Smooth muscle cell (in vitro differentiated cells): ENCODE data around the gene MYBPC2. TPM values are rescaled to one million over a fixed set of nuclear protein-coding genes. Genes with fewer than 3 reads are reported as not detected.

Source experiments
- DNase-seq: peaks from one replicate; lab custom pipeline; 2025; ENCODE audit not compliant: unreplicated experiment; lab: John Stamatoyannopoulos, UW
- H2AFZ ChIP-seq: fragments of 200-600 bp; sonication (generic); 2 replicates; pipeline ENCODE4 v1.6.0; 2016; ENCODE audit warnings: antibody characterized with exemption, low read depth, mild to moderate bottlenecking
- H3F3A ChIP-seq: fragments of 200-600 bp; sonication (generic); 2 replicates; pipeline ENCODE4 v1.6.0; 2017; ENCODE audit warnings: antibody characterized with exemption, low read depth
- H3K27ac ChIP-seq: fragments of 200-600 bp; sonication (generic); 2 replicates; pipeline ENCODE4 v1.5.1; 2016; ENCODE audit warnings: low read depth, mild to moderate bottlenecking
- H3K27me3 ChIP-seq: fragments of 200-600 bp; sonication (generic); 2 replicates; pipeline ENCODE4 v1.6.1; 2016; ENCODE audit warnings: low read depth, mild to moderate bottlenecking
- H3K36me3 ChIP-seq: fragments of 200-600 bp; sonication (generic); 2 replicates; pipeline ENCODE4 v1.5.1; 2016; ENCODE audit warnings: low read depth
- H3K4me1 ChIP-seq: fragments of 200-600 bp; sonication (generic); 2 replicates; pipeline ENCODE4 v1.5.1; 2016; ENCODE audit warnings: low read depth
- H3K4me2 ChIP-seq: fragments of 200-600 bp; sonication (generic); 2 replicates; pipeline ENCODE4 v1.6.0; 2016; ENCODE audit warnings: mild to moderate bottlenecking
- H3K4me3 ChIP-seq: fragments of 200-600 bp; sonication (generic); 2 replicates; pipeline ENCODE4 v1.5.1; 2016; ENCODE audit warnings: mild to moderate bottlenecking
- H3K79me2 ChIP-seq: fragments of 200-600 bp; sonication (generic); 2 replicates; pipeline ENCODE4 v1.6.0; 2016; ENCODE audit warnings: low read depth, mild to moderate bottlenecking
- H3K9ac ChIP-seq: fragments of 200-600 bp; sonication (generic); 2 replicates; pipeline ENCODE4 v1.6.0; 2016; ENCODE audit warnings: low read depth
- H3K9me3 ChIP-seq: fragments of 200-600 bp; sonication (generic); replicated peaks from 2 replicates; pipeline ENCODE4 v1.5.1; 2016; ENCODE audit warnings: low read depth
- H4K20me1 ChIP-seq: fragments of 200-600 bp; sonication (generic); 2 replicates; pipeline ENCODE4 v1.6.0; 2016; ENCODE audit warnings: low read depth
- WGBS: methylation state at CpG from one replicate; pipeline ENCODE4 v1.1.7; 2016; ENCODE audit warnings: low lambda C conversion rate; 5-methylcytosine and 5-hydroxymethylcytosine counted together
- polyA plus RNA-seq: library from polyadenylated mRNA; unstranded; fragments of >200 nt; fragmentation: Nextera tagmentation; extraction: Ambion mirVana; gene quantifications from 2 replicates; pipeline ENCODE4 v1.2.1, GENCODE V29; 2016
- total RNA-seq: library from RNA; depleted of rRNA; stranded (reverse); fragments of >200 nt; gene quantifications from 2 replicates; pipeline ENCODE4 v1.2.3, GENCODE V29; 2014
- TF ChIP-seq, protein P1 (sequence below): fragments of 200-600 bp; sonication (generic); IDR thresholded peaks from 2 replicates; pipeline ENCODE4 v1.5.1; 2017; ENCODE audit warnings: borderline replicate concordance, mild to moderate bottlenecking, antibody characterized with exemption; ENCODE audit not compliant: insufficient read depth, poor library complexity, severe bottlenecking

Gene MYBPC2
- total and polyA plus RNA-seq, 2 experiments from 2014 or later, result not detected

DNA sequence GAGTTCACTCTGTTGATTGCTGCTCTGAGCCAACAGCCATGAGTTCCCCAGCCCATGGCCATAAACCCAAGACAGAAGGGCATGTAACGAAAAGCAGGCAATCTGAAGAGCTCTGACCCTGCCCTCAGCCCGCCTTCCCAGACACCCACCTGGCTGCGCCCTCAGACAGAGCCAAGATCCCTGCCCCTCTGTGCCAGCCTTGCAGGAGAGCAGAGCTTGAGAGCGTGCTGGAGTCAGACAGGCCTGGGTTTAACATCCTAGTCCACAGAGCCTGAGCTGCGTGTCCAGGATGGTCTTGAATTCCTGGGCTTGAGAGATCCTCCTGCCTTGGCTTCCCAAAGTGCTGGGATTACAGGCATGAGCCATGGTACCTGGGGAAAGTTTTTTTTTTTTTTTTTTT lies 24.6 kb downstream of the MYBPC2 start:
- H3K9me3 ChIP-seq, result no peaks in the 10 kb centered on the region
- DNase-seq, result no peak
- no peak overlapping the region for H3K4me2 ChIP-seq
- H3K27ac ChIP-seq, result no peak overlapping the region
- H3K27me3 ChIP-seq, result no peaks in the 10 kb centered on the region
- no peaks in the 10 kb centered on the region for H4K20me1 ChIP-seq
- no peak overlapping the region for H3K4me3 ChIP-seq
- WGBS, result 89% methylated on average over 5 of the region's 5 CpGs
- TF ChIP-seq, protein P1, sequence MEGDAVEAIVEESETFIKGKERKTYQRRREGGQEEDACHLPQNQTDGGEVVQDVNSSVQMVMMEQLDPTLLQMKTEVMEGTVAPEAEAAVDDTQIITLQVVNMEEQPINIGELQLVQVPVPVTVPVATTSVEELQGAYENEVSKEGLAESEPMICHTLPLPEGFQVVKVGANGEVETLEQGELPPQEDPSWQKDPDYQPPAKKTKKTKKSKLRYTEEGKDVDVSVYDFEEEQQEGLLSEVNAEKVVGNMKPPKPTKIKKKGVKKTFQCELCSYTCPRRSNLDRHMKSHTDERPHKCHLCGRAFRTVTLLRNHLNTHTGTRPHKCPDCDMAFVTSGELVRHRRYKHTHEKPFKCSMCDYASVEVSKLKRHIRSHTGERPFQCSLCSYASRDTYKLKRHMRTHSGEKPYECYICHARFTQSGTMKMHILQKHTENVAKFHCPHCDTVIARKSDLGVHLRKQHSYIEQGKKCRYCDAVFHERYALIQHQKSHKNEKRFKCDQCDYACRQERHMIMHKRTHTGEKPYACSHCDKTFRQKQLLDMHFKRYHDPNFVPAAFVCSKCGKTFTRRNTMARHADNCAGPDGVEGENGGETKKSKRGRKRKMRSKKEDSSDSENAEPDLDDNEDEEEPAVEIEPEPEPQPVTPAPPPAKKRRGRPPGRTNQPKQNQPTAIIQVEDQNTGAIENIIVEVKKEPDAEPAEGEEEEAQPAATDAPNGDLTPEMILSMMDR, result no peak
- H3K36me3 ChIP-seq, result no peaks in the 10 kb centered on the region
- H3F3A ChIP-seq, result no peaks in the 10 kb centered on the region
- H3K4me1 ChIP-seq, result no peaks in the 10 kb centered on the region
- no peaks in the 10 kb centered on the region for H3K79me2 ChIP-seq
- no peak overlapping the region for H3K9ac ChIP-seq
- H2AFZ ChIP-seq, result no peak overlapping the region

- no peaks in the 10 kb centered on the region for H4K20me1 ChIP-seq
- H3K4me1 ChIP-seq, result no peaks in the 10 kb centered on the region
- H3K79me2 ChIP-seq, result no peaks in the 10 kb centered on the region
- no peak overlapping the region for H3K4me2 ChIP-seq
- no peaks in the 10 kb centered on the region for H3F3A ChIP-seq
- TF ChIP-seq, protein P1, result no peak
- no peak for DNase-seq
- no peak overlapping the region for H3K27ac ChIP-seq
- no peaks in the 10 kb centered on the region for H3K27me3 ChIP-seq
- no peaks in the 10 kb centered on the region for H3K36me3 ChIP-seq
- H3K4me3 ChIP-seq, result no peak overlapping the region
- no peaks in the 10 kb centered on the region for H3K9me3 ChIP-seq
- H2AFZ ChIP-seq, result no peak overlapping the region
- WGBS, result 83% methylated on average over 38 of the region's 50 CpGs
- H3K9ac ChIP-seq, result no peak overlapping the region
Observed at GRCh38 chr19:50458396-50459066, 25.8 kb downstream of the MYBPC2 start.

DNA sequence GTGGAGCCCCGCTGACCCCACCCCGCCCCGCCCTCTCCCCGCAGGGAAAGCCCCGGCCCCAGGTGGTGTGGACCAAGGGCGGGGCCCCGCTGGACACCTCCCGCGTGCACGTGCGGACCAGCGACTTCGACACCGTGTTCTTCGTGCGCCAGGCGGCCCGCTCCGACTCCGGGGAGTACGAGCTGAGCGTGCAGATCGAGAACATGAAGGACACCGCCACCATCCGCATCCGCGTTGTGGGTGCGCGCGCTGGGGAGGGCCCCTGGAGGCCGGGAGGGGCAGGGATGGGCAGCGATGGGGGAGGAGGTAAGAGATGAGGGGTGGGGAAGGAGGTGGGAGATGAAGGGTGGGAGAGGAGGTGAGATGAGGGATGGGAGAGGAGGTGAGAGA lies 26.4 kb downstream of the MYBPC2 start:
- Histone ChIP-seq H2AFZ (no peak overlapping the region), H3K9me3 (no peaks in the 10 kb centered on the region), H3K4me3 (no peak overlapping the region), H3K27me3 (no peaks in the 10 kb centered on the region), H3K27ac (no peak overlapping the region), H3K4me2 (no peak overlapping the region), H3K36me3 (no peaks in the 10 kb centered on the region), H3K9ac (no peak overlapping the region), H3K79me2 (no peaks in the 10 kb centered on the region), H4K20me1 (no peaks in the 10 kb centered on the region), H3F3A (no peaks in the 10 kb centered on the region), H3K4me1 (no peaks in the 10 kb centered on the region)
- TF ChIP-seq, protein P1, result no peak
- no peak for DNase-seq
- WGBS, result 96% methylated on average over 8 of the region's 32 CpGs

DNA sequence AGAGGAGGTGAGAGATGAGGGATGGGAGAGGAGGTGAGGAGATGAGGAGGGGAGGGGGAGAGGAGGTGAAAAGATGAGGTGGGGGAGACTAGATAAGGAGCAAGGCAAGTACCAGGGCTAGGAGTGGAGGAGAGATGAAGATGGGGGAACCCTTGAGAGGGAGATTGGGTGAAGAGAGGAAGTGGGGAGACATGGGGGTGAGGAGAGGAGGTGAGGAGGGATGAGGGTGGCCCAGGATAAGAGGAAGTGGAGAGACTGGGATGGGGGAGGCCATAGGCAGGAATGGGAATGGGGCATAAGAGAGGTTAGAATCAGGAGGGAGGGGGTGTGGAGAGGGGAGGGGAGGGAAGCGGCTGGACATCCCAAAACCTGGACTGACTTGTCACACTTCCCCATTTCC lies 26.9 kb downstream of the MYBPC2 start:
- no peak for DNase-seq
- H3K36me3 ChIP-seq, result no peaks in the 10 kb centered on the region
- H3K4me2 ChIP-seq, result no peak overlapping the region
- H3K4me1 ChIP-seq, result no peaks in the 10 kb centered on the region
- no peak overlapping the region for H3K4me3 ChIP-seq
- no CpG with 5 or more reads among the region's 1 CpG for WGBS
- H3K9me3 ChIP-seq, result no peaks in the 10 kb centered on the region
- no peaks in the 10 kb centered on the region for H3K79me2 ChIP-seq
- no peaks in the 10 kb centered on the region for H3K27me3 ChIP-seq
- H4K20me1 ChIP-seq, result no peaks in the 10 kb centered on the region
- H3K27ac ChIP-seq, result no peak overlapping the region
- no peak overlapping the region for H3K9ac ChIP-seq
- H2AFZ ChIP-seq, result no peak overlapping the region
- TF ChIP-seq, protein P1, result no peak
- no peaks in the 10 kb centered on the region for H3F3A ChIP-seq
